H1 (cell line): ENCODE measurements around the gene ACAT2. TPM values are rescaled to one million over a fixed set of nuclear protein-coding genes. Genes with fewer than 3 reads are reported as not detected.

Source experiments
- BACH1 ChIP-seq: IDR thresholded peaks from 2 replicates; pipeline ENCODE4 v1.6.1; 2012; ENCODE audit warnings: low read length, improper control_type of control experiment
- EP300 ChIP-seq, 2 experiments: IDR thresholded peaks; 1 replicate in 1 of 2; 2 replicates in 1 of 2; pipeline ENCODE4 v1.6.1; 2011 to 2012; ENCODE audit warnings: low read depth in 2 of 2, low read length in 2 of 2, mild to moderate bottlenecking in 2 of 2, borderline replicate concordance in 1 of 2, inconsistent platforms in 1 of 2, moderate library complexity in 1 of 2
- JUN ChIP-seq: IDR thresholded peaks from 2 replicates; pipeline ENCODE4 v1.6.1; 2011; ENCODE audit warnings: low read depth, mild to moderate bottlenecking, improper control_type of control experiment, low read length
- polyA plus RNA-seq, 7 experiments: library from polyadenylated mRNA; depleted of rRNA in 3 of 7; stranded (reverse) in 5 of 7; unstranded in 2 of 7; fragments of >200 nt in 5 of 7; fragments of 200-250 nt in 2 of 7; gene quantifications; 1 replicate in 5 of 7; 2 replicates in 1 of 7; 4 replicates in 1 of 7; pipeline versions ENCODE4 v1.2.1 to v1.2.3, GENCODE V29; 2011 to 2013; ENCODE audit warnings: missing spikeins in 2 of 7, mixed read lengths in 2 of 7
- total RNA-seq: library from RNA; stranded (reverse); fragmentation: NEBNext Ultra II Directional; extraction: Animal tissue kit (Norgen Biotek cat#: 25700); gene quantifications from 2 replicates; pipeline ENCODE4 v1.2.1, GENCODE V29; 2021
- TF ChIP-seq, protein P1 (sequence below): IDR thresholded peaks from 2 replicates; pipeline ENCODE4 v1.6.1; 2012; ENCODE audit warnings: low read length, inconsistent platforms

ACAT2 gene
- total and polyA plus RNA-seq, 2 of the 8 experiments (the other 6 are each of a cell fraction or from before 2014, with no cell fraction given) = 61.6 to 166 TPM

DNA sequence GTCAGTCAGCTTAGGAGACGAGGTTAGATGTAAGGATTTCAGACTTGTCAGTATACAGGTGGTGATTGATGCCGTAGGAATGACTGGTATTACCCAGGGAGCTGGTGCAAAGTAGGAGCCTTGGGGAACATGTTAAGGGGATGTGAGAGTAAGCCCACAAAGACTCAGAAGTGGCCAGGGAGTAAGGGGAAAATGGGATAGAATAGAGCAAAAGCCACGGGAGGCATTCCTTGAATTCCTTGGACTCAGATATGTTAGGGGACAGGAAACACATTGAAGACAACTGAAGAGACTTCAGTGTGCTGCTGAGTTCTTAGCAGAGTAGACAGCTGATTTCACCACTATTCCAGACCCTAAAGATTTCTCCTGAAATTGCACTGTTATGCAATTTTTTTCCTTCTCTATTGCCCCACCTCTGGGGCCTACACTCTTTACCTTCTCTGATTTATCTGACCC is 1.2 kb upstream of the ACAT2 start (continued):
- TF ChIP-seq EP300 (IDR thresholded peaks at IDR 0.05; ENCODE audit: borderline replicate concordance in 1 of 2, low read depth in 2 of 2, low read length in 2 of 2) (no peak), BACH1 (no peak), JUN (no peak)
- TF ChIP-seq, protein P1, sequence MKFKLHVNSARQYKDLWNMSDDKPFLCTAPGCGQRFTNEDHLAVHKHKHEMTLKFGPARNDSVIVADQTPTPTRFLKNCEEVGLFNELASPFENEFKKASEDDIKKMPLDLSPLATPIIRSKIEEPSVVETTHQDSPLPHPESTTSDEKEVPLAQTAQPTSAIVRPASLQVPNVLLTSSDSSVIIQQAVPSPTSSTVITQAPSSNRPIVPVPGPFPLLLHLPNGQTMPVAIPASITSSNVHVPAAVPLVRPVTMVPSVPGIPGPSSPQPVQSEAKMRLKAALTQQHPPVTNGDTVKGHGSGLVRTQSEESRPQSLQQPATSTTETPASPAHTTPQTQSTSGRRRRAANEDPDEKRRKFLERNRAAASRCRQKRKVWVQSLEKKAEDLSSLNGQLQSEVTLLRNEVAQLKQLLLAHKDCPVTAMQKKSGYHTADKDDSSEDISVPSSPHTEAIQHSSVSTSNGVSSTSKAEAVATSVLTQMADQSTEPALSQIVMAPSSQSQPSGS = no peak
- TF ChIP-seq, all 59 proteins: peak for 7
